Fibroblast of villous mesenchyme (primary cell): ENCODE measurements around the gene TMEM128. TPM values are rescaled to one million over a fixed set of nuclear protein-coding genes. Genes with fewer than 3 reads are reported as not detected.
"Not testable (repeated sequence)": the region's sequence is repeated elsewhere in the genome, so short reads cannot be mapped to it uniquely, and the experiment has no call there.

Source experiments
- DNase-seq: peaks from one replicate; pipeline ENCODE4 v3.0.0-alpha.2; 2010; ENCODE audit warnings: low read depth
- H3K4me3 ChIP-seq: 2 replicates; pipeline ENCODE4 v1.5.1; 2011; ENCODE audit warnings: low read depth, mild to moderate bottlenecking, low read length
- CTCF ChIP-seq: IDR thresholded peaks from 2 replicates; pipeline ENCODE4 v1.5.1; 2012; ENCODE audit warnings: low read depth, mild to moderate bottlenecking, low read length; ENCODE audit not compliant: insufficient read depth
- total RNA-seq: library from RNA; depleted of rRNA; stranded (reverse); fragments of >200 nt; gene quantifications from 2 replicates; pipeline ENCODE4 v1.2.3, GENCODE V29; 2012

The TMEM128 gene
- total RNA-seq, 1 donor = 31.5 TPM

GRCh38 chr4:4195354-4195753, 52.7 kb downstream of the TMEM128 start:
- H3K4me3 ChIP-seq = no peak overlapping the region
- DNase-seq = no peak
- no peak for TF ChIP-seq CTCF

- DNase-seq, H3K4me3 ChIP-seq: not testable (repeated sequence)
These were observed 59.5 kb downstream of the TMEM128 start for GRCh38 chr4:4188557-4188956.

Other genes with a start within 250 kb of the TMEM128 start
- gene OTOP1, start 21.3 kb downstream of the TMEM128 start, total RNA-seq = not detected in 2 replicates
- gene LYAR, start 41.9 kb upstream of the TMEM128 start, total RNA-seq = 6.1 and 12.1 TPM in 2 replicates
- 6.4 and 9.9 TPM in 2 replicates for gene ZBTB49, start 42.0 kb upstream of the TMEM128 start, total RNA-seq
- 0.32 and 0.86 TPM in 2 replicates for gene NSG1, start 138.9 kb upstream of the TMEM128 start, total RNA-seq